NOMO-1 (cell line): ENCODE data around the gene KAT2B.

Experiments used
- DNase-seq, 2 experiments: peaks; one replicate each; lab custom pipeline; 2025; ENCODE audit not compliant: unreplicated experiment in 2 of 2; lab: John Stamatoyannopoulos, UW

The KAT2B gene

DNA sequence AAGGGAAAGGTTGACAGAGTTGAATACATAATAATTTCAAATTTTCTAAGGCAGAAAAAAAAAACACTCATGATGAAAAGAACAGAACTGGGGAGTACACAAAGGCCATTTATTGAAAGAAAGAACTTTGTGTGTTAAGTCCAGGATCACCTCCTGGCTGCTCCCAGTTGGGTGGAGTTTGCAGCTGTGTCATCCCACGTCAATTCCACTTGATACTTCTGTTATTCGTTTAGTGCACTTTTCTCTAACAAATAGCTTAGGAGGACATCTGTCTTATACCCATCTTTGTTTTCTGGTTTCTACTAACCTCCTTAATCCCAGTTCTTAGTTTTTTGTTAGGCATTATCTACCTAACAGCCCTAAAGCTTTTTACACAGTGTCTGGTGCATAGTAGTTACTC, 101.1 kb downstream of the KAT2B start:
- DNase-seq = no peak

DNA sequence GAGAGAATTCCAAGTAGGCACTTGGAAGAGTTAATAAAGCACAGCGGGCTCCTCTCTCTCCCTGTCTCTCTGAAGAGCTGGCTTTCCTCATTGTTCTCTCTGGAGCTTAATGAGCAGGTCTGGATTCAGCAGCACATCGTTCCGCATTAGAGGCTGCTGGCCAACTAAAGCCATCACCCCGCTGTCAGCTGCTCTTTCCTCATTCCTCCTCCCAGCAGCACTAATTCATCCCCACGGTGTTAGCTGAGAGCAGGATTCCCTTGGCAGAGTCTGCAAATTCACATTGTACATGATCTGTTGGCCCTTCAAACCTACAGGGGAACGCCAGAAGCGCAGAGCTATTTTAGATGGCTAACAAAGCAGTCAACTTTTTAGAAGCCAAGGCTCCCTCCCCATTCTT, 101.6 kb downstream of the KAT2B start:
- DNase-seq = no peak

DNA sequence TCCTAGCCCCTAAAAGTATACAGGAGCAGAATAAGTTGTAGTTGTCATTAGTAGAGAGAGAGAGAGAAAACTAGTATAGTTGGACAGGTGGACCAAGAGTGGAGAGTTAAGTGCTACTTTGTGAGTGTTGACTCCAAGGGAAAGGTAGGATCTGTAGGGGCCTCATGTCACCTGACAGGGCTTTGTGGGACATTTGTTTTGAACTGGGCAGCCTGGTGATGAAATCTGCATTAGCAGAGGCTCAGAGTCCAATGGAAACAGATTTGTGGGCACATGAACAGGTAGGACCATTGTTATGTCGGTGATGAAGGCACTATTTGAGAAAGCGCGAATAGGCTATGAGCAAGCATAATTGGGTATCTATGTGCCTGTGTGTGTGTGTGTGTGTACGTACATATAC, 102.3 kb downstream of the KAT2B start:
- DNase-seq = no peak

DNA sequence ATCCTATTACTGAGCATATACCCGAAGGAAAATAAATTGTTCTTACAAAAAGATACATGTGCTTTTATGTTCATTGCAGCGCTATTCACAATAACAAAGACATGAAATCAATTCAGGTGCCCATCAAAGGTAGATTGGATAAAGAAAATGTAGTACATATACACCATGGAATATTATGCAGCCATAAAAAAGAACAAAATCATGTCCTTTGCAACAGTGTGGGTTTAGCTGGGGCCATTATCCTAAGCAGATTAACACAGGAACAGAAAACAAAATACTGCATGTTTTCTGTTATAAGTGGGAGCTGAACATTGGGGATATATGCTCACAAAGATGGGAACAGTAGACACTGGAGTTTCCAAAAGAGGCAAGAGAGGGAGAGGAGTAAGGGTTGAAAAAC, 103.3 kb downstream of the KAT2B start:
- no peak for DNase-seq

- DNase-seq = no peak
Observed at GRCh38 chr3:20145874-20146273, 105.6 kb downstream of the KAT2B start.

GRCh38 chr3:20146301-20146700, 106.1 kb downstream of the KAT2B start:
- no peak for DNase-seq

GRCh38 chr3:20147361-20147760, 107.1 kb downstream of the KAT2B start:
- DNase-seq = no peak

DNA sequence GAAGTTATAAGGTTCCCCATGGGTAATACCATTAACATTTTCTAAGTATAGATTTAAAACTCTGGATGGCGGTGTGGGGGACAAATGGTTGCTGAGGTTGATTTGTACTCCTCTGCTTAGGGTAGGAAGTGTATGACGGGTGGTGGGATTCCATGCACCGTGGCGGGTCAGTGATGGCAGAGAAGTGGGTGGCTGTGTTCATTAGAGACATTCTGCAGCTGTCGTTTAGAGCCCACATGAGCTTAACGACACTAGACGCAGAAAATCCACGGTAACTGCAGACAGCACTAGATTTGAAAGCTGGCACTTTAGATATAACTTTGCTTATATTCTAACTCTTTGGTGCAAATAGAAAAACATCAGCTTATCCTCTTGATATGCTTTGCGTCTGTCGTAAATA, 108.2 kb downstream of the KAT2B start:
- DNase-seq = no peak

GRCh38 chr3:20154078-20154477, 113.8 kb downstream of the KAT2B start:
- DNase-seq = no peak

DNA sequence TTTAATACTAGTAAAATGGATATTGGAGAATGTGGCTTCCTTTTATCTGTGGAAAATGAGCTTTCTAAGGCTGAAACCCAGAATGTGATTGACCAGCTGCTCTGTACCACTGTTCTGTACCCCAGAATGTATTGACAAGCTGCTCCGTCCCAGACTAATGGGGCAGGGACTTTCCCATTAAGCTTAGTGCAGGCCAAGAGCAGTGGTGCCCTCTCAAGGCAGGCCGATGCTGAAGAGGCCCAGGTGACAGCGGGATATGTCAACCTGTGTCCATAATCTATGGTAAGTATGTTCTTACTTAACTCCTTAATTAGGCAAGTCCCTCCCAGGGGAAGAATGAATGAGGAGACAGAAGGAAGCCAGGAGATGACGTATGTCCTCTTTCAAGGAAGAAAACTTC, 114.7 kb downstream of the KAT2B start:
- DNase-seq = no peak

GRCh38 chr3:20160230-20160629, 120.0 kb downstream of the KAT2B start:
- DNase-seq = peak; percentile 3 to 21

DNA sequence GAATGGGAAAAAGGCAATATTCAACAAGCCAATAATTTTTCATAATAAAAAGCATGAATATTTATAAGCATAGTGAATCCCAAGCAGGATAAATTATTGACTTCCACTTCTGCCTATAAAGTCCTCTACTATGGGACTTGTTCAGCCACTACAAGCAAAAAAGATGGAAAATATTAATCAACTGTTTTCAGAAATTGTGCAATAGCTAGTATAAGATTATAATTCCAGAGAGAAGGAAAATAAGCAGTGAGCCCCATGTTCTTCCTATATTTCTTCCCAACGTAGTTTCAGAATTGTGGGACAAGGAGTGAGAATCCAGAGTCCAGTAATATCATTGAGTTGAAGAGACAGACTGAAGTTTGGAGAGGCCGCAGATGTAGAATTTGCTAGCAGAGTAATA, 121.5 kb downstream of the KAT2B start:
- DNase-seq = no peak

GRCh38 chr3:20173844-20174410, 133.7 kb downstream of the KAT2B start:
- DNase-seq = no peak

GRCh38 chr3:20181276-20181675, 141.0 kb downstream of the KAT2B start:
- DNase-seq = no peak

GRCh38 chr3:20182206-20182605, 142.0 kb downstream of the KAT2B start:
- DNase-seq = no peak

DNA sequence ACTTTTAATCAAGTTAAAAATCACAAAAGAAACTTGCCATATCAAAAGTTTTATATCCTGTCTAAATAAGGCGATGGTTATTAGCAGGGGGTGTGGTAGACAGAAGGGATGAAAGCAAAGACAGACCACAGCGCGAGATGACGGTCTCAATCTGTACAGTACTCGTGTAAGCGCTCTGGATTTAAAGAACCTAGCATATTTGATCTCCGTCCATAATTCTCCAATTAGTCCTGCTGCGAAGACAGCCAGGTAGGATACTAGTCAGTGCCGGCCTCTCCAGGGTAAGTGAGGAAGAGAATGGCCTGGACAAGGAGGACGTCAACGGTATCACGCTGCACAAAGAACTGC, 145.1 kb downstream of the KAT2B start:
- peak in 1 of 2 experiments; percentile 36 for DNase-seq

DNA sequence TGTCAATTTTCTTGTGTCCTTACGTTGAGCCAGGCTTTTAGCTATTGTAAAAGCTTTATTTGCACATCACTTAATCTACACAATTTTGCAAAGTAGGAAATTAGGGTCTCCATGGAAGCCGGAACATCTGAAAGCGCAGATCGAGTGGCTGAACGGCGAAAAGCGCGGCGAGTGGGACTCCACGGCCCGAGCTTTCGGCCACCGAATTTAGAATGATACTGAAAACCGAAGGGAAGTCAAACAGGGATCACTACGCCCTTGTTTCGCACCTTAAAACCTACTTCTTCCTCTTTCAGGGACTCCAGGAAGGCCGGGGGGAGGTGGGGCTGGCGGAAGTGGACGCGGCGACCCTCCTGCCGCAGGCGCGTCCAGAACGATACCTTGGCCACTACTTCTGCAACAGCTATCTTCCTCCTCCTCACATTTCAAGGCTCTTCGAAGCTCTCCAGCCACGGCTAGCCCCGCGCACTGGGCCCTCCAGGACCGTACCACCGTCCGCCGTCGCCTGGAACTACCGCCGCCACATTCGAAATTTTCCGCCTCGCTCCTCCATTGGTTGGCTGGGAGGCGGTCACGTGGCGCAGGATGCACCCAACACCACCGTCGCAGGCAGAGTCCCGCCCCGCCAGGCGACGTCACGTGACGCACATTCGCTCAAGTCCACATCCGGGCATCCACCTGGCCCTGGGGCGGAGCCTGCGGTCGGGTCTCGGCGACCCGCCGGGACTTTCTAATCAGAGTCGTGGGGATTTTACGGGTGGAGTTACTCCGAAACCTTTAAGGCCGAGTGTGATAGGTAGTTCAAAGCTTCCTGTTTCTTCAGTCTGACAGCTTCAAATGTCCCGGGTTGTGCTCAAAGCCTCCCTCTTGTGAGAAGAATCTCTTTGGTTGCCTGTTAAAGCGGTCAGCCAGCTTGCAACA, 145.7 kb downstream of the KAT2B start, which contains the start of gene SGO1:
Gene SGO1 (minus strand): TSS at position 528 of the 921 bp plus-strand sequence. CDS start 2,179 bp downstream, outside the sequence.
- DNase-seq = peak; percentile 97 to 99

DNA sequence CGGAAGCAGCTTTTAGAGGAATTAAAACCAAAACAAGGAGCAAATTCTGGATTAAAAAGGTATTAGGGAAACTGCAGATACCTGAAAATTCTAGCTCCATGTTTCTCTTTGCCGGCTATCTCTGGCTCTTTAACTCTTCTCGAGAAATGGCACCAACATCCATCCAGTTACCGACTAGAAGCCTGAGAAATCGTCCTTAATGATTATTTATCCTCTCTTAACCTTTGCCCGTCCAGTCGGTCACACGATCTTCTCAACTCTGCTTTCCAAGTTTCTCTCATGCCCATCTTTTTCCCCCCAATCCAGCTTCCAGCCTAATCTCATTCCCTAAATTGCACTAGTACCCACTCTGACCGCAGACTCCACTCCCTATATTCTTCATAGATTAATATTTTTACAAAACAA, 146.4 kb downstream of the KAT2B start:
- no peak for DNase-seq

DNA sequence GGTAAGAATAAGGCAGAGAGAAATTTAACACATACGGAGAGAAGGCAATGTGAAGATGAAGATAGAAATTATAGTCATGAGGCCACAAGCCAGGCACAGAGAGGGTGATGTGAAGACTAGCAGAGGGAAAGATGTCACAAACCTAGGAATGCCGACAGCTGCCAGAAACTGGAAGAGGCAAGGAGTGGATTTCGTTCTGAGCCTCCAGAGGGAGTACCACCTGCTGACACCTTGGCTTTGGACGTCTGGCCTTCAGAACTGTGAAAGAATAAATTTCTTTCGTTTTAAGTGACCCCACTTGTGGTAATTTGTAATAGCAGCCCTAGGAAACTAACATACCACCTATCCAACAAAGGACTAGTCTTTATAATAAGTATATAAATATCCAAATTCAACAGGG, 150.7 kb downstream of the KAT2B start:
- no peak for DNase-seq

DNA sequence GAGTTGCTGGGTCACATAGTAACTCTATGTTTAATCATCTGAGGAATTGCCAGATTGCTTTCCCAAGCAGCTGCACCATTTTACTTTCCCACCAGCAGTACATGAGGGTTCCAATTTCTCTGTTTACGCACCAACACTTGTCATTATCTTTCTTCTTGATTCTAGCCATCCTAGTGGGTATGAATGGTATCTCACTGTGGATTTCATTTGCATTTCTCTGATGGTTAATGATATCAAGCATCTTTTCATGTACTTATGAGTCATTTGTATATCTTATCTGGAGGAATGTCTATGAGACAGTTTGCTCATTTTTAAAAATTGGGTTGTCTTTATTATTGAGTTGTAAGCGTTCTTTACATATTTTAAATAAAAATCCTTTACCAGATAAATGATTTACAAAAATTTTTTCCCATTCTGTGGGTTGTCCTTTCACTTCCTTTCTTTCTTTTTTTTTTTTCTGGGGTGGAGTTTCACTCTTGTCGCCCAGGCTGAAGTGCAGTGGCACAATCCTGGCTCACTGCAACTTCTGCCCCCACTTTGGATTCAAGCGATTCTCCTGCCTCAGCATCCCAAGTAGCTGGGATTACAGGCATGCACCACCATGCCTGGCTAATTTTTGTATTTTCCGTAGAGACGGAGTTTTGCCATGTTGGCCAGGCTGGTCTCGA, 154.7 kb downstream of the KAT2B start:
- DNase-seq = no peak

DNA sequence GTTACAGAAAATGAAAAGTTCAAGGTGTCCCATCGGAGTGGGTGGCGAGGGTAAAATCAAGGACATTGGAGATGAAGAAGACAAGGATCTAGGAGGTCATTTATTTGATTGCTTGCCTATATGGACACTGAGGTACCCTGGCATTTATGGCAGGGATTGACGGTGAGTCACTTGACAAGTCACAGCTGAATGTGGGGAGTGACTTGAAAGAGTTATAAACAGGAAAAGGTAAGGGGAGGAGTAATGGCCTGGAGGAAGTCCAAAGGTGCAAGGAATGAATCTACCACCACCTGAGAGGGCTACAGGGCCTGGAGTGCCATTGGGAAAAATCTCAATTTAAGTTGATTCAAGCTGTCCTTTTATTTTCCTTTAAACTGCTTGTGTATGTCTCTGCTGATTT, 157.5 kb downstream of the KAT2B start:
- no peak for DNase-seq

- no peak for DNase-seq
Observed at GRCh38 chr3:20201143-20201542, 160.9 kb downstream of the KAT2B start.
